DOHH2 (cell line): ENCODE results near the gene TCP10L.

ENCODE experiments used
- CTCF ChIP-seq: fragments of 200-600 bp; sonication (generic); IDR thresholded peaks from one replicate; pipeline ENCODE4 v1.5.1; 2014; ENCODE audit warnings: antibody characterized with exemption, mild to moderate bottlenecking, low read depth, low read length; ENCODE audit not compliant: poor library complexity, severe bottlenecking
- EZH2phosphoT487 ChIP-seq: fragments of 200-600 bp; sonication (generic); IDR thresholded peaks from 2 replicates; pipeline ENCODE4 v1.6.1; 2017; ENCODE audit warnings: borderline replicate concordance, mild to moderate bottlenecking, antibody characterized with exemption, low read length, moderate library complexity, mixed read lengths

- TF ChIP-seq CTCF: no peak
- TF ChIP-seq EZH2phosphoT487: no peak
These were observed 51.7 kb downstream of the TCP10L start for GRCh38 chr21:32533611-32534010.
